DOHH2 (cell line): Measurements from ENCODE around the gene CEP290.

Experiments used
- EZH2phosphoT487 ChIP-seq: fragments of 200-600 bp; sonication (generic); IDR thresholded peaks from 2 replicates; pipeline ENCODE4 v1.6.1; 2017; ENCODE audit warnings: borderline replicate concordance, mild to moderate bottlenecking, antibody characterized with exemption, low read length, moderate library complexity, mixed read lengths
- TF ChIP-seq, protein P1 (sequence below): fragments of 200-600 bp; sonication (generic); IDR thresholded peaks from one replicate; pipeline ENCODE4 v1.5.1; 2014; ENCODE audit warnings: antibody characterized with exemption, mild to moderate bottlenecking, low read depth, low read length; ENCODE audit not compliant: poor library complexity, severe bottlenecking

- TF ChIP-seq, protein P1, sequence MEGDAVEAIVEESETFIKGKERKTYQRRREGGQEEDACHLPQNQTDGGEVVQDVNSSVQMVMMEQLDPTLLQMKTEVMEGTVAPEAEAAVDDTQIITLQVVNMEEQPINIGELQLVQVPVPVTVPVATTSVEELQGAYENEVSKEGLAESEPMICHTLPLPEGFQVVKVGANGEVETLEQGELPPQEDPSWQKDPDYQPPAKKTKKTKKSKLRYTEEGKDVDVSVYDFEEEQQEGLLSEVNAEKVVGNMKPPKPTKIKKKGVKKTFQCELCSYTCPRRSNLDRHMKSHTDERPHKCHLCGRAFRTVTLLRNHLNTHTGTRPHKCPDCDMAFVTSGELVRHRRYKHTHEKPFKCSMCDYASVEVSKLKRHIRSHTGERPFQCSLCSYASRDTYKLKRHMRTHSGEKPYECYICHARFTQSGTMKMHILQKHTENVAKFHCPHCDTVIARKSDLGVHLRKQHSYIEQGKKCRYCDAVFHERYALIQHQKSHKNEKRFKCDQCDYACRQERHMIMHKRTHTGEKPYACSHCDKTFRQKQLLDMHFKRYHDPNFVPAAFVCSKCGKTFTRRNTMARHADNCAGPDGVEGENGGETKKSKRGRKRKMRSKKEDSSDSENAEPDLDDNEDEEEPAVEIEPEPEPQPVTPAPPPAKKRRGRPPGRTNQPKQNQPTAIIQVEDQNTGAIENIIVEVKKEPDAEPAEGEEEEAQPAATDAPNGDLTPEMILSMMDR, result no peak
- TF ChIP-seq EZH2phosphoT487, result no peak
Measured at GRCh38 chr12:88017964-88018363, 123.9 kb downstream of the CEP290 start.
